NT2/D1 (cell line): ENCODE measurements around the gene KIF3A.

ENCODE experiments used
- SUZ12 ChIP-seq: IDR thresholded peaks from 2 replicates; pipeline ENCODE4 v1.6.1; 2011; ENCODE audit not compliant: insufficient read length, insufficient read depth; ENCODE audit errors: extremely low read depth
- YY1 ChIP-seq: IDR thresholded peaks from 2 replicates; pipeline ENCODE4 v1.6.1; 2011; ENCODE audit not compliant: insufficient read length, insufficient read depth

- no peak for TF ChIP-seq YY1
- no peak for TF ChIP-seq SUZ12
Measured at GRCh38 chr5:132647473-132647872, 89.9 kb downstream of the KIF3A start.
